ENCODE results near the gene MMP19. TPM values are rescaled to one million over a fixed set of nuclear protein-coding genes. Genes with fewer than 3 reads are reported as not detected.

The MMP19 gene
- total RNA-seq, 1 experiment from 2014 or later: 2.3 TPM

GRCh38 chr12:55797068-55797467 is 45.7 kb downstream of the MMP19 start:
- peaks cover 43 to 45% of the 10 kb centered on the region in 2 experiments for H3K36me3 ChIP-seq (ENCODE audit: control insufficient read depth in 1 of 2, insufficient read depth in 2 of 2, low read length in 2 of 2)
- peaks cover 57% of the 10 kb centered on the region for H3K79me2 ChIP-seq (ENCODE audit: insufficient read depth, low read length)
- POLR2A ChIA-PET: no interaction called here
- BruUV-seq (replicated peaks): no TSS peak
- no peak overlapping the region for H2AFZ ChIP-seq (ENCODE audit: low read depth, low read length, poor library complexity, severe bottlenecking)
- H3K27ac ChIP-seq (ENCODE audit: low read depth, low read length): no peak overlapping the region
- peak; percentile 26 for DNase-seq (ENCODE audit: low read depth, low spot score)
- H3K4me1 ChIP-seq (ENCODE audit: control insufficient read depth in 1 of 2, insufficient read depth in 2 of 2, low read length in 2 of 2): no peaks in the 10 kb centered on the region
- H3K4me3 ChIP-seq (replicated peaks in 1 of 2; ENCODE audit: low read depth in 1 of 2, low read length in 2 of 2): no peak overlapping the region
- CTCF ChIA-PET: interaction anchor here (0.6 to 2.8 kb wide), 8 partner anchors 10 to 68 kb away, joined by 3 to 19 read pairs (median 4); partner anchors contain the start of gene CD63
- intact Hi-C loops (cut with micrococcal nuclease): loop anchor here (2.0 to 10.0 kb wide), 2 partner anchors 58 to 142 kb away; no protein-coding TSS in a partner anchor
- ATAC-seq: peak; percentile 76
- no peaks in the 10 kb centered on the region for H3K9me2 ChIP-seq (ENCODE audit: insufficient read depth)
- no peaks in the 10 kb centered on the region for H3K27me3 ChIP-seq (ENCODE audit: insufficient read depth, low read length)
- no peak overlapping the region for H3K9ac ChIP-seq (ENCODE audit: low read length)
- TF ChIP-seq YY1 (IDR thresholded peaks at IDR 0.05; ENCODE audit: extremely low read depth, insufficient replicate concordance, low read depth, low read length): no peak
- peak; percentile 60 for TF ChIP-seq RAD21 (IDR thresholded peaks at IDR 0.05; ENCODE audit: low read depth)
- TF ChIP-seq EZH2phosphoT487 (IDR thresholded peaks at IDR 0.05; ENCODE audit: borderline replicate concordance): no peak
- TF ChIP-seq CTCF (IDR thresholded peaks at IDR 0.05 in 2 of 3, conservative IDR thresholded peaks at IDR 0.05 in 1 of 3; ENCODE audit: borderline replicate concordance in 1 of 3, insufficient read depth in 1 of 3, low read depth in 2 of 3, low read length in 2 of 3): peak; percentile 44 to 62 (median 51); a peak in 5 of 6 replicates
- no peaks in the 10 kb centered on the region for H3K9me3 ChIP-seq (ENCODE audit: control insufficient read depth in 1 of 2, insufficient read depth in 1 of 2, low read depth in 1 of 2, low read length in 2 of 2)
- H3K4me2 ChIP-seq (ENCODE audit: low read length): no peak overlapping the region
- 0 out of 2 replicates have a peak, but pooled peaks cover 3% of the 10 kb centered on the region for H4K20me1 ChIP-seq (ENCODE audit: insufficient read depth)
- RAD21 ChIA-PET (ENCODE audit: low non-redundant PET in 1 of 2, low total read pairs in 2 of 2, uncharacterized antibody in 2 of 2, unreplicated experiment in 2 of 2): interaction anchor here in 1 of 2 experiments (1.0 kb wide), 1 partner anchor 59 kb away, joined by 4 read pairs; no protein-coding TSS in a partner anchor

GRCh38 chr12:55795950-55796349 is 46.8 kb downstream of the MMP19 start:
- no peak overlapping the region for H3K9ac ChIP-seq (ENCODE audit: low read length)
- H3K27ac ChIP-seq (ENCODE audit: low read depth, low read length): no peak overlapping the region
- no peaks in the 10 kb centered on the region for H3K27me3 ChIP-seq (ENCODE audit: insufficient read depth, low read length)
- TF ChIP-seq JUND (IDR thresholded peaks at IDR 0.05): no peak
- TF ChIP-seq TCF7L2 (IDR thresholded peaks at IDR 0.05; ENCODE audit: borderline replicate concordance, extremely low read depth, insufficient read depth, insufficient read length): no peak
- no peak overlapping the region for H2AFZ ChIP-seq (ENCODE audit: low read depth, low read length, poor library complexity, severe bottlenecking)
- ATAC-seq: no peak
- H4K20me1 ChIP-seq (ENCODE audit: insufficient read depth): 0 out of 2 replicates have a peak, but pooled peaks cover 3% of the 10 kb centered on the region
- ChIA-PET CTCF (interaction anchor here (1.1 to 2.8 kb wide), 2 partner anchors 11 to 57 kb away, joined by 3 to 19 read pairs; no protein-coding TSS in a partner anchor), RAD21 (ENCODE audit: low non-redundant PET in 1 of 2, low total read pairs in 2 of 2, uncharacterized antibody in 2 of 2, unreplicated experiment in 2 of 2) (no interaction called here), POLR2A (no interaction called here)
- no peak overlapping the region for H3K4me3 ChIP-seq (replicated peaks in 1 of 2; ENCODE audit: low read depth in 1 of 2, low read length in 2 of 2)
- H3K79me2 ChIP-seq (ENCODE audit: insufficient read depth, low read length): peaks cover 53% of the 10 kb centered on the region
- H3K4me2 ChIP-seq (ENCODE audit: low read length): no peak overlapping the region
- no peaks in the 10 kb centered on the region for H3K9me3 ChIP-seq (ENCODE audit: control insufficient read depth in 1 of 2, insufficient read depth in 1 of 2, low read depth in 1 of 2, low read length in 2 of 2)
- intact Hi-C loops (cut with micrococcal nuclease): loop anchor here (2.0 to 10.0 kb wide), 2 partner anchors 57 to 141 kb away; no protein-coding TSS in a partner anchor
- H3K9me2 ChIP-seq (ENCODE audit: insufficient read depth): no peaks in the 10 kb centered on the region
- H3K4me1 ChIP-seq (ENCODE audit: control insufficient read depth in 1 of 2, insufficient read depth in 2 of 2, low read length in 2 of 2): no peaks in the 10 kb centered on the region
- H3K36me3 ChIP-seq (ENCODE audit: control insufficient read depth in 1 of 2, insufficient read depth in 2 of 2, low read length in 2 of 2): peaks cover 37 to 49% of the 10 kb centered on the region in 2 experiments
- no TSS peak for BruUV-seq (replicated peaks)
- DNase-seq (ENCODE audit: low read depth, low spot score): no peak
